Panc1 (cell line): Measurements from ENCODE around the gene CREB3L2. TPM values are rescaled to one million over a fixed set of nuclear protein-coding genes. Genes with fewer than 3 reads are reported as not detected.

Source experiments
- ATAC-seq: fragments of 200-7000 bp; cut with Tn5 transposase; 2 replicates; pipeline ENCODE4 v1.9.1; 2020; ENCODE audit warnings: mild to moderate bottlenecking, moderate library complexity
- BruUV-seq: library from RNA; stranded (reverse); fragments of 400-500 nt; replicated peaks from 2 replicates; lab custom pipeline; 2021; lab: Mats Ljungman, UMichigan
- CTCF ChIA-PET: fragments of 300-600 bp; sonication (Branson Sonifier 250); formaldehyde crosslinking; loops from one replicate; lab custom pipeline; 2022; ENCODE audit warnings: antibody characterized with exemption; lab: Charles Lee
- POLR2A ChIA-PET: fragments of 300-600 bp; sonication (Branson Sonifier 250); formaldehyde crosslinking; loops from one replicate; lab custom pipeline; 2022; ENCODE audit warnings: antibody characterized with exemption; lab: Charles Lee
- DNase-seq: peaks from one replicate; pipeline ENCODE4 v3.0.0-alpha.2; 2010; ENCODE audit warnings: low read depth, low spot score
- H3K27ac ChIP-seq: 2 replicates; pipeline ENCODE4 v1.5.1; 2011; ENCODE audit warnings: mild to moderate bottlenecking, low read length, inconsistent platforms
- H3K27me3 ChIP-seq: fragments of 200-500 bp; sonication (Bioruptor generic); 2 replicates; pipeline ENCODE4 v1.6.0; 2014; ENCODE audit warnings: low read length, inconsistent platforms; ENCODE audit not compliant: control insufficient read depth, insufficient read depth
- H3K36me3 ChIP-seq: fragments of 200-500 bp; sonication (Bioruptor generic); 2 replicates; pipeline ENCODE4 v1.5.1; 2014; ENCODE audit warnings: inconsistent platforms, mild to moderate bottlenecking, low read length, moderate library complexity; ENCODE audit not compliant: control insufficient read depth, insufficient read depth
- H3K4me1 ChIP-seq: 2 replicates; pipeline ENCODE4 v1.5.1; 2011; ENCODE audit warnings: inconsistent platforms, mild to moderate bottlenecking, low read length, moderate library complexity; ENCODE audit not compliant: control insufficient read depth, insufficient read depth
- H3K4me3 ChIP-seq, 2 experiments: 2 replicates each; pipeline ENCODE4 v1.5.1; 2011 to 2012; ENCODE audit warnings: low read depth in 2 of 2, low read length in 2 of 2, mild to moderate bottlenecking in 2 of 2, inconsistent platforms in 1 of 2, moderate library complexity in 1 of 2
- H3K9me3 ChIP-seq: fragments of 200-500 bp; sonication (Bioruptor generic); 2 replicates; pipeline ENCODE4 v1.5.1; 2014; ENCODE audit warnings: low read depth, mild to moderate bottlenecking, inconsistent platforms, low read length, moderate library complexity; ENCODE audit not compliant: control insufficient read depth, insufficient read depth
- CTCF ChIP-seq: fragments of 450-650 bp; IDR thresholded peaks from 2 replicates; pipeline ENCODE4 v1.5.1; 2017; ENCODE audit warnings: mild to moderate bottlenecking
- POLR2AphosphoS5 ChIP-seq: IDR thresholded peaks from 2 replicates; pipeline ENCODE4 v1.6.1; 2012; ENCODE audit warnings: mild to moderate bottlenecking, low read depth, low read length, moderate library complexity
- REST ChIP-seq, 2 experiments: IDR thresholded peaks; 2 replicates each; pipeline ENCODE4 v1.6.1; 2011 to 2012; ENCODE audit warnings: low read depth in 2 of 2, control low read depth in 1 of 2, low read length in 1 of 2, mild to moderate bottlenecking in 1 of 2, moderate library complexity in 1 of 2; ENCODE audit not compliant: insufficient read depth in 1 of 2
- SIN3A ChIP-seq: IDR thresholded peaks from 2 replicates; pipeline ENCODE4 v1.6.1; 2012; ENCODE audit warnings: low read depth, mild to moderate bottlenecking, low read length, moderate library complexity, borderline replicate concordance; ENCODE audit not compliant: insufficient read depth
- TCF7L2 ChIP-seq: IDR thresholded peaks from 2 replicates; pipeline ENCODE4 v1.6.1; 2011; ENCODE audit warnings: mild to moderate bottlenecking, low read depth, low read length, inconsistent platforms
- in situ Hi-C: cut with HindIII; loops from 2 replicates; pipeline ENCODE4 v1.10.0; 2016; ENCODE audit warnings: low sequenced_read_pairs, low pct_unique_long_range_greater_than_20kb
- intact Hi-C: fragments of 100-400 bp; cut with micrococcal nuclease; formaldehyde crosslinking; loops from one replicate; pipeline ENCODE4 v1.10.0; 2022; ENCODE audit not compliant: unreplicated experiment
- total RNA-seq: library from RNA; stranded (reverse); gene quantifications from one replicate; pipeline ENCODE4 v1.2.1, GENCODE V29; 2021; ENCODE audit not compliant: unreplicated experiment

The CREB3L2 gene
- total RNA-seq, 1 experiment from 2014 or later = 22.7 TPM

- in situ Hi-C loops (no loop called here), intact Hi-C loops (no loop called here)
- no peak overlapping the region for H3K27ac ChIP-seq
- H3K4me1 ChIP-seq = peaks cover 9% of the 10 kb centered on the region
- H3K36me3 ChIP-seq = no peaks in the 10 kb centered on the region
- DNase-seq (no peak), ATAC-seq (no peak)
- no peaks in the 10 kb centered on the region for H3K27me3 ChIP-seq
- no peaks in the 10 kb centered on the region for H3K9me3 ChIP-seq
- ChIA-PET POLR2A (no interaction called here), CTCF (no interaction called here)
- no TSS peak for BruUV-seq
- H3K4me3 ChIP-seq = no peak overlapping the region
- no peak for TF ChIP-seq CTCF
- no peak for TF ChIP-seq POLR2AphosphoS5
Observed at GRCh38 chr7:137948845-137949330, 53.0 kb downstream of the CREB3L2 start.

DNA sequence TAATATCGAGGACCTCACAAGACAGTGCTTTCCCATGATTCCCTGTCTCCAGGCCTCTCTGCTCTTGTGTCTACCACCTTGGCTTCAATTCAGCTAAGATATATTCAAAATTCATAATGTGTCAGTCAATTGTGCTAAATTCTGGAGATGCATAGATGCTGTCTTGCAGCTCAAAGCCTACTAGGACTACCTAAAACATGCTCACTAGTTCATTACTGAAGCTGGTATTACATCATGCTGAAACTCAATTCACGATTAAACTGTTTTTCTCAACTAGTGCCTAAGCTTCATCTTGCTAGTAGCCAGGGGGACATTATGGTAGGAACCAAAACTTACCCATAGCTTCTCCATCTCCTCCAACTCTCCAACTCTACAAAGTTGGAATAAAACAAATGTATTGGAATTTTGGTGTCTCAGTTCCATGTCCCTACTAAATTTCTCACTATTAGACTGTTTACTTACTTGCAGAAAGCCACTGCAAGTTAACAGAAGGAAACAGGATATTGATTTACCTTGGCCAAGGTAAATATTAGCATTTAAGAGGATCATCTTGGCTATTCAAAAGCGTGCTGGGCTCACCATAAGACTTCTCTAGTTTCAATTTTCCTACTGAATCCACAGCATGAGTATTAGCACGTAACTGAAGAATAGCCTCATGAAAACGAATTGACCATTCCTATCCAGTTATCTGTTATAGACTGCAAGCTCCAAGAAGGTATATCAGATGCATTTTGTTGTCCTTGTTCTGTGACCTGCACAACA lies 53.6 kb downstream of the CREB3L2 start:
- TF ChIP-seq POLR2AphosphoS5 (no peak), CTCF (no peak), REST (IDR thresholded peaks at IDR 0.05; ENCODE audit: insufficient read depth in 1 of 2, low read depth in 2 of 2, low read length in 1 of 2) (no peak), TCF7L2 (no peak), SIN3A (no peak)
- ChIA-PET POLR2A (no interaction called here), CTCF (no interaction called here)
- H3K27me3 ChIP-seq = no peaks in the 10 kb centered on the region
- no peaks in the 10 kb centered on the region for H3K9me3 ChIP-seq
- no peak for DNase-seq
- H3K4me3 ChIP-seq = no peak overlapping the region
- ATAC-seq = no peak
- H3K4me1 ChIP-seq = peaks cover 3% of the 10 kb centered on the region
- H3K27ac ChIP-seq = no peak overlapping the region
- BruUV-seq = no TSS peak
- no peaks in the 10 kb centered on the region for H3K36me3 ChIP-seq
- intact Hi-C loops = no loop called here
- in situ Hi-C loops = no loop called here
